Measurements from ENCODE around the gene ECI2. TPM values are rescaled to one million over a fixed set of nuclear protein-coding genes. Genes with fewer than 3 reads are reported as not detected.

ECI2 gene
- total and polyA plus RNA-seq, 2 experiments from 2014 or later, result 63.7 to 102 TPM

DNA sequence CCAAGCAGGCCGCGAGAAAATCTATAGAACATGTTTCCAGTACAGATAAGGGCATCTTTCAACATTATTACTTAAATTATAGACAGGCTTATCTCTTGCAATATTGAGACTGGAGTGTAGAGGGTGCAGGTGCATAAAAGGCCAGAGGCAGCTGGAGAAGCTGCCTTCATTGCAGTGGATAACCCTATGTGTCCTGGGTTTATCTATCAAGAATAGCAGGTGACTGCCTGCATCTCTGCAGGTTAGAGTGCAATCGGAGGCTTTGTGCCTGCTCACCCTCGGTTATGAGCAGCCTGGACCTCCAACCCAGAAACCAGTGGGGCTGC, 28.7 kb upstream of the ECI2 start (continued):
- TF ChIP-seq, protein P1, sequence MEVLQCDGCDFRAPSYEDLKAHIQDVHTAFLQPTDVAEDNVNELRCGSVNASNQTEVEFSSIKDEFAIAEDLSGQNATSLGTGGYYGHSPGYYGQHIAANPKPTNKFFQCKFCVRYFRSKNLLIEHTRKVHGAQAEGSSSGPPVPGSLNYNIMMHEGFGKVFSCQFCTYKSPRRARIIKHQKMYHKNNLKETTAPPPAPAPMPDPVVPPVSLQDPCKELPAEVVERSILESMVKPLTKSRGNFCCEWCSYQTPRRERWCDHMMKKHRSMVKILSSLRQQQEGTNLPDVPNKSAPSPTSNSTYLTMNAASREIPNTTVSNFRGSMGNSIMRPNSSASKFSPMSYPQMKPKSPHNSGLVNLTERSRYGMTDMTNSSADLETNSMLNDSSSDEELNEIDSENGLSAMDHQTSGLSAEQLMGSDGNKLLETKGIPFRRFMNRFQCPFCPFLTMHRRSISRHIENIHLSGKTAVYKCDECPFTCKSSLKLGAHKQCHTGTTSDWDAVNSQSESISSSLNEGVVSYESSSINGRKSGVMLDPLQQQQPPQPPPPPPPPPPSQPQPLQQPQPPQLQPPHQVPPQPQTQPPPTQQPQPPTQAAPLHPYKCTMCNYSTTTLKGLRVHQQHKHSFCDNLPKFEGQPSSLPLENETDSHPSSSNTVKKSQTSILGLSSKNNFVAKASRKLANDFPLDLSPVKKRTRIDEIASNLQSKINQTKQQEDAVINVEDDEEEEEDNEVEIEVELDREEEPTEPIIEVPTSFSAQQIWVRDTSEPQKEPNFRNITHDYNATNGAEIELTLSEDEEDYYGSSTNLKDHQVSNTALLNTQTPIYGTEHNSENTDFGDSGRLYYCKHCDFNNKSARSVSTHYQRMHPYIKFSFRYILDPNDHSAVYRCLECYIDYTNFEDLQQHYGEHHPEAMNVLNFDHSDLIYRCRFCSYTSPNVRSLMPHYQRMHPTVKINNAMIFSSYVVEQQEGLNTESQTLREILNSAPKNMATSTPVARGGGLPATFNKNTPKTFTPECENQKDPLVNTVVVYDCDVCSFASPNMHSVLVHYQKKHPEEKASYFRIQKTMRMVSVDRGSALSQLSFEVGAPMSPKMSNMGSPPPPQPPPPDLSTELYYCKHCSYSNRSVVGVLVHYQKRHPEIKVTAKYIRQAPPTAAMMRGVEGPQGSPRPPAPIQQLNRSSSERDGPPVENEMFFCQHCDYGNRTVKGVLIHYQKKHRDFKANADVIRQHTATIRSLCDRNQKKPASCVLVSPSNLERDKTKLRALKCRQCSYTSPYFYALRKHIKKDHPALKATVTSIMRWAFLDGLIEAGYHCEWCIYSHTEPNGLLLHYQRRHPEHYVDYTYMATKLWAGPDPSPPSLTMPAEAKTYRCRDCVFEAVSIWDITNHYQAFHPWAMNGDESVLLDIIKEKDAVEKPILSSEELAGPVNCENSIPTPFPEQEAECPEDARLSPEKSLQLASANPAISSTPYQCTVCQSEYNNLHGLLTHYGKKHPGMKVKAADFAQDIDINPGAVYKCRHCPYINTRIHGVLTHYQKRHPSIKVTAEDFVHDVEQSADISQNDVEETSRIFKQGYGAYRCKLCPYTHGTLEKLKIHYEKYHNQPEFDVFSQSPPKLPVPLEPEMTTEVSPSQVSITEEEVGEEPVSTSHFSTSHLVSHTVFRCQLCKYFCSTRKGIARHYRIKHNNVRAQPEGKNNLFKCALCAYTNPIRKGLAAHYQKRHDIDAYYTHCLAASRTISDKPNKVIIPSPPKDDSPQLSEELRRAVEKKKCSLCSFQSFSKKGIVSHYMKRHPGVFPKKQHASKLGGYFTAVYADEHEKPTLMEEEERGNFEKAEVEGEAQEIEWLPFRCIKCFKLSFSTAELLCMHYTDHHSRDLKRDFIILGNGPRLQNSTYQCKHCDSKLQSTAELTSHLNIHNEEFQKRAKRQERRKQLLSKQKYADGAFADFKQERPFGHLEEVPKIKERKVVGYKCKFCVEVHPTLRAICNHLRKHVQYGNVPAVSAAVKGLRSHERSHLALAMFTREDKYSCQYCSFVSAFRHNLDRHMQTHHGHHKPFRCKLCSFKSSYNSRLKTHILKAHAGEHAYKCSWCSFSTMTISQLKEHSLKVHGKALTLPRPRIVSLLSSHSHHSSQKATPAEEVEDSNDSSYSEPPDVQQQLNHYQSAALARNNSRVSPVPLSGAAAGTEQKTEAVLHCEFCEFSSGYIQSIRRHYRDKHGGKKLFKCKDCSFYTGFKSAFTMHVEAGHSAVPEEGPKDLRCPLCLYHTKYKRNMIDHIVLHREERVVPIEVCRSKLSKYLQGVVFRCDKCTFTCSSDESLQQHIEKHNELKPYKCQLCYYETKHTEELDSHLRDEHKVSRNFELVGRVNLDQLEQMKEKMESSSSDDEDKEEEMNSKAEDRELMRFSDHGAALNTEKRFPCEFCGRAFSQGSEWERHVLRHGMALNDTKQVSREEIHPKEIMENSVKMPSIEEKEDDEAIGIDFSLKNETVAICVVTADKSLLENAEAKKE (CRISPR knock-in tag; IDR thresholded peaks at IDR 0.05), result no peak
- TF ChIP-seq STAT1 (IDR thresholded peaks at IDR 0.05; ENCODE audit: unreplicated experiment) (no peak), NANOG (IDR thresholded peaks at IDR 0.05; ENCODE audit: borderline replicate concordance) (no peak)

DNA sequence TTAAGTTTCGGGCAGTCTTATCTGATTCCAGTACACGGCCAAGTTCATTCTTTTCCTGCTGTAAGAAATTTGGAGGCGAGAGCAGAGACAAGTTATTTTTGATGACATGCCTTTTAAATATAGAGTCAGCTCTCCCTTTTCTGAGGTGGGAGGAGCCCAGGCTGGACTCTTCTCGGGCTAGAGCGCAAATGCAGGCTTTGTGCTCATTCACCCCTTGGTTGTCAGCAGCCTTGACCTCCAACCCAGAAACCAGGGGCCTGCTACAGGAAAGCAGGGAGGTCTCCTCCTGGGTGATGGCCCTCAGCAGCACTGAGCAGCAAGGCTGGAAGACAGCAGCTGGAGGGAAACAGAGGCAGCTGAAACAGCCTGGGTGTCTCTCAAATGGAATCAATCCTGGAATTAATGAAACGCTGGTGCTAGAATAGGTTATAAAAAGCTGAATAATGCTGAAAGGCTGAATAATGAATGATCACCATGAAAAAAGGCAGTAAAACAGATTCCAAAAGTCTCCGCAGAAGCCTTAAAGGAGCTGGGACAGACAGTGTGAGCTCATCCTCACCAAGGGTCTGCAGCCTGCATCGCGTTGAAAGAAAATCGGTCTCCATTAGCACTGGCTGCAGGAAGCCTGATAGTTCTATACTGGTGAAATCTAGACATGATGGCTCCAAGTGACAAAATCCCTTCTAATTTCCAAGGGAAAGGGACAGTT, 28.2 kb upstream of the ECI2 start:
- H3K36me3 ChIP-seq (ENCODE audit: insufficient read depth), result no peaks in the 10 kb centered on the region
- Mint-ChIP-seq H3K36me3 (ENCODE audit: low read depth) (peaks cover 18% of the 10 kb centered on the region), H3K27me3 (ENCODE audit: insufficient read depth, low read depth, poor library complexity) (peaks cover 11% of the 10 kb centered on the region), H3K4me1 (peaks cover 2% of the 10 kb centered on the region; the same call in 2 of the 3 replicates), H3K27ac (no peak overlapping the region), H3K4me3 (no peak overlapping the region), H3K9me3 (peaks cover 21% of the 10 kb centered on the region; the same call in 2 of the 3 replicates)
- DNase-seq (ENCODE audit: low spot score) (no peak), ATAC-seq (no peak)
- H2AFZ ChIP-seq, result no peak overlapping the region
- no peak overlapping the region for H3K4me2 ChIP-seq
- H3F3A ChIP-seq (replicated peaks; ENCODE audit: low read depth), result no peaks in the 10 kb centered on the region
- 0 out of 2 replicates have a peak, but pooled peaks cover 2% of the 10 kb centered on the region for H3K9me2 ChIP-seq (ENCODE audit: insufficient read depth)
- no peaks in the 10 kb centered on the region for H4K20me1 ChIP-seq (replicated peaks; ENCODE audit: insufficient read depth)
- no peaks in the 10 kb centered on the region for H3K4me1 ChIP-seq (ENCODE audit: insufficient read depth)
- H3K27me3 ChIP-seq (ENCODE audit: insufficient read depth), result peaks cover 9% of the 10 kb centered on the region; the same call in 1 of the 2 replicates
- H3K27ac ChIP-seq (ENCODE audit: low read depth), result no peak overlapping the region
- no peak overlapping the region for H3K4me3 ChIP-seq
- no peaks in the 10 kb centered on the region for H3K79me2 ChIP-seq (replicated peaks; ENCODE audit: insufficient read depth)
- TF ChIP-seq ZNF331 (CRISPR knock-in tag; IDR thresholded peaks at IDR 0.05; ENCODE audit: low read depth) (no peak), NANOG (IDR thresholded peaks at IDR 0.05; ENCODE audit: borderline replicate concordance) (no peak), CREB1 (CRISPR knock-in tag; IDR thresholded peaks at IDR 0.05; ENCODE audit: low read depth) (no peak), JUNB (IDR thresholded peaks at IDR 0.05; ENCODE audit: unreplicated experiment) (no peak), ETS1 (IDR thresholded peaks at IDR 0.05) (no peak), EZH2phosphoT487 (IDR thresholded peaks at IDR 0.05; ENCODE audit: unreplicated experiment) (no peak), EZH2 (IDR thresholded peaks at IDR 0.05; ENCODE audit: low read depth, unreplicated experiment) (no peak)
- TF ChIP-seq, protein P2, sequence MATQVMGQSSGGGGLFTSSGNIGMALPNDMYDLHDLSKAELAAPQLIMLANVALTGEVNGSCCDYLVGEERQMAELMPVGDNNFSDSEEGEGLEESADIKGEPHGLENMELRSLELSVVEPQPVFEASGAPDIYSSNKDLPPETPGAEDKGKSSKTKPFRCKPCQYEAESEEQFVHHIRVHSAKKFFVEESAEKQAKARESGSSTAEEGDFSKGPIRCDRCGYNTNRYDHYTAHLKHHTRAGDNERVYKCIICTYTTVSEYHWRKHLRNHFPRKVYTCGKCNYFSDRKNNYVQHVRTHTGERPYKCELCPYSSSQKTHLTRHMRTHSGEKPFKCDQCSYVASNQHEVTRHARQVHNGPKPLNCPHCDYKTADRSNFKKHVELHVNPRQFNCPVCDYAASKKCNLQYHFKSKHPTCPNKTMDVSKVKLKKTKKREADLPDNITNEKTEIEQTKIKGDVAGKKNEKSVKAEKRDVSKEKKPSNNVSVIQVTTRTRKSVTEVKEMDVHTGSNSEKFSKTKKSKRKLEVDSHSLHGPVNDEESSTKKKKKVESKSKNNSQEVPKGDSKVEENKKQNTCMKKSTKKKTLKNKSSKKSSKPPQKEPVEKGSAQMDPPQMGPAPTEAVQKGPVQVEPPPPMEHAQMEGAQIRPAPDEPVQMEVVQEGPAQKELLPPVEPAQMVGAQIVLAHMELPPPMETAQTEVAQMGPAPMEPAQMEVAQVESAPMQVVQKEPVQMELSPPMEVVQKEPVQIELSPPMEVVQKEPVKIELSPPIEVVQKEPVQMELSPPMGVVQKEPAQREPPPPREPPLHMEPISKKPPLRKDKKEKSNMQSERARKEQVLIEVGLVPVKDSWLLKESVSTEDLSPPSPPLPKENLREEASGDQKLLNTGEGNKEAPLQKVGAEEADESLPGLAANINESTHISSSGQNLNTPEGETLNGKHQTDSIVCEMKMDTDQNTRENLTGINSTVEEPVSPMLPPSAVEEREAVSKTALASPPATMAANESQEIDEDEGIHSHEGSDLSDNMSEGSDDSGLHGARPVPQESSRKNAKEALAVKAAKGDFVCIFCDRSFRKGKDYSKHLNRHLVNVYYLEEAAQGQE (IDR thresholded peaks at IDR 0.05; ENCODE audit: unreplicated experiment), result no peak

All from GM23338 (cell line).